GM10248 (cell line): Measurements from ENCODE around the gene ANTKMT.

ENCODE experiments used
- CTCF ChIA-PET: fragments of 300-600 bp; sonication (Branson Sonifier 250); formaldehyde crosslinking; extraction: SDS; loops from one replicate; lab custom pipeline; 2021; ENCODE audit warnings: antibody characterized with exemption; lab: Yijun Ruan, JAX
- POLR2A ChIA-PET: fragments of 350-650 bp; sonication (Branson Sonifier 250); formaldehyde crosslinking; extraction: SDS; loops from one replicate; lab custom pipeline; 2020; ENCODE audit warnings: antibody characterized with exemption; lab: Yijun Ruan, JAX
- DNase-seq: peaks from one replicate; pipeline ENCODE4 v3.0.0; 2012; ENCODE audit errors: extremely low spot score
- CTCF ChIP-seq: IDR thresholded peaks from 2 replicates; pipeline ENCODE4 v1.5.1; 2012; ENCODE audit warnings: mild to moderate bottlenecking, low read depth; ENCODE audit errors: extremely low read depth, missing control alignments, control extremely low read depth

Gene ANTKMT

GRCh38 chr16:764848-765487 is 44.0 kb downstream of the ANTKMT start:
- no peak for TF ChIP-seq CTCF
- POLR2A ChIA-PET, result no interaction called here
- CTCF ChIA-PET, result no interaction called here
- DNase-seq, result no peak

GRCh38 chr16:765488-765865 is 44.5 kb downstream of the ANTKMT start:
- no peak for DNase-seq
- POLR2A ChIA-PET, result no interaction called here

GRCh38 chr16:766008-766819 is 45.3 kb downstream of the ANTKMT start:
- no peak for TF ChIP-seq CTCF
- CTCF ChIA-PET, result no interaction called here
- POLR2A ChIA-PET, result no interaction called here
- no peak for DNase-seq

More at GRCh38 chr16:765488-765865, 44.5 kb downstream of the ANTKMT start:
- CTCF ChIA-PET, result no interaction called here
- TF ChIP-seq CTCF, result no peak

GRCh38 chr16:766820-767640 is 46.1 kb downstream of the ANTKMT start:
- ChIA-PET POLR2A (no interaction called here), CTCF (no interaction called here)
- TF ChIP-seq CTCF, result no peak
- no peak for DNase-seq

- ChIA-PET POLR2A (no interaction called here), CTCF (interaction anchor here (1.4 kb wide), 1 partner anchor 18 kb away, joined by 4 read pairs; no protein-coding TSS in a partner anchor)
- no peak for TF ChIP-seq CTCF
Observed at GRCh38 chr16:767743-768235, 46.8 kb downstream of the ANTKMT start.

GRCh38 chr16:768428-768827 is 47.5 kb downstream of the ANTKMT start:
- no peak for TF ChIP-seq CTCF

More at GRCh38 chr16:767743-768235, 46.8 kb downstream of the ANTKMT start:
- DNase-seq, result no peak

More at GRCh38 chr16:768428-768827, 47.5 kb downstream of the ANTKMT start:
- no peak for DNase-seq
- ChIA-PET POLR2A (no interaction called here), CTCF (interaction anchor here (1.4 kb wide), 1 partner anchor 18 kb away, joined by 4 read pairs; no protein-coding TSS in a partner anchor)
